ENCODE results near the gene NR4A3. TPM values are rescaled to one million over a fixed set of nuclear protein-coding genes. Genes with fewer than 3 reads are reported as not detected.
A peak's percentile ranks its signal among the peaks of the same experiment; 100 is the strongest.
"Not testable (repeated sequence)": the region's sequence is repeated elsewhere in the genome, so short reads cannot be mapped to it uniquely, and the experiment has no call there.

The NR4A3 gene
- total RNA-seq (84.1 TPM), polyA plus RNA-seq (under 1 TPM; 0.21 to 0.43 (median 0.33) TPM)

DNA sequence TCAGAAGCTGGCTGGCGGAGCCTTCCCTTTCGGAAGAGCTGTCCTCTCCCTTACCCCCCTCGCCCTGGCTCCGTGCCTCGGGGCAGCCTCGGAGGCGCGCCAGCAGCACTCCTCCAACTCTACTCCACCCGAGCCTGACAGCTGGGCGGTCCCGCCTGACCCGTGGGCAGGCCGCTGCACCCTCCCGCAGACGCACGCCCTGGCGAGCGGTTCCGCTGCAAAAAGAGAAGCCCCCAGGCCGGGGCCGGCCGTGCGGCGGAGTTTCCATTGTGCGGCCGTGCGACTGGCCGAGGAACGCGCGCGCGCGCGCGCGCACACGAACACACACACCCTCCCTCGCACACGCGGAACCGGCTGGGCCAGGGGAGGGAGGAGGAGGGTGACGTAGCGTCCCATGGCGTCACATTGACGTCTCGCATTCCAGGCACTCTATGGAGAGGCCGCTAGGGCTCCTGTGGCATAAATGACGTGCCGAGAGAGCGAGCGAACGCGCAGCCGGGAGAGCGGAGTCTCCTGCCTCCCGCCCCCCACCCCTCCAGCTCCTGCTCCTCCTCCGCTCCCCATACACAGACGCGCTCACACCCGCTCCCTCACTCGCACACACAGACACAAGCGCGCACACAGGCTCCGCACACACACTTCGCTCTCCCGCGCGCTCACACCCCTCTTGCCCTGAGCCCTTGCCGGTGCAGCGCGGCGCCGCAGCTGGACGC is at the start of gene NR4A3:
Gene NR4A3, plus strand, starts transcription at position 490 of the 713 bp plus-strand sequence. CDS start 6,158 bp downstream, outside the sequence.
- DNase-seq (peak; percentile 86 to 90 (median 89)), ATAC-seq (ENCODE audit: low read depth in 2 of 2) (peak; percentile 28 to 29)
- Histone ChIP-seq H3K4me1 (ENCODE audit: control insufficient read depth, insufficient read depth, low read length, poor library complexity, severe bottlenecking) (peaks cover 55% of the 10 kb centered on the region), H3K9me3 (ENCODE audit: control insufficient read depth in 2 of 2, low read length in 2 of 2) (no peaks in the 10 kb centered on the region), H3K27me3 (ENCODE audit: control insufficient read depth, insufficient read depth, low read length) (peaks cover 2% of the 10 kb centered on the region), H3K27ac (ENCODE audit: insufficient read depth, low read length, poor library complexity, severe bottlenecking) (peak within 1 kb of the TSS; percentile 99), H3K36me3 (ENCODE audit: control insufficient read depth, insufficient read depth, low read length) (no peaks in the 10 kb centered on the region), H3K4me3 (ENCODE audit: low read depth, low read length) (peak within 1 kb of the TSS; percentile 93)
- H3K27ac Mint-ChIP-seq: peak within 1 kb of the TSS; percentile 90 to 99 (median 97)
- H3K9me3 Mint-ChIP-seq: peaks cover 0 to 2% (median 0%) of the 10 kb centered on the region in 7 donors
- peaks cover 52% of the 10 kb centered on the region for H3K27me3 Mint-ChIP-seq
- peaks cover 7 to 58% (median 33%) of the 10 kb centered on the region in 4 donors for H3K4me1 Mint-ChIP-seq
- peak within 1 kb of the TSS; percentile 91 to 99 (median 96) for H3K4me3 Mint-ChIP-seq
- H3K36me3 Mint-ChIP-seq: no peaks in the 10 kb centered on the region

- Mint-ChIP-seq H3K9me3 (no peaks in the 10 kb centered on the region), H3K36me3 (no peaks in the 10 kb centered on the region), H3K27ac (no peak overlapping the region), H3K4me3 (no peak overlapping the region), H3K4me1 (no peaks in the 10 kb centered on the region), H3K27me3 (peaks cover 21% of the 10 kb centered on the region)
- no peak overlapping the region for H3K4me3 ChIP-seq (ENCODE audit: low read depth, low read length)
- no peaks in the 10 kb centered on the region for H3K36me3 ChIP-seq (ENCODE audit: control insufficient read depth, insufficient read depth, low read length)
- no peaks in the 10 kb centered on the region for H3K4me1 ChIP-seq (ENCODE audit: control insufficient read depth, insufficient read depth, low read length, poor library complexity, severe bottlenecking)
- no peak for DNase-seq
- H3K9me3 ChIP-seq (ENCODE audit: control insufficient read depth in 2 of 2, low read length in 2 of 2): no peaks in the 10 kb centered on the region
- H3K27ac ChIP-seq (ENCODE audit: insufficient read depth, low read length, poor library complexity, severe bottlenecking): no peak overlapping the region
- ATAC-seq (ENCODE audit: low read depth in 2 of 2): no peak
- H3K27me3 ChIP-seq (ENCODE audit: control insufficient read depth, insufficient read depth, low read length): peaks cover 24% of the 10 kb centered on the region
Measured at GRCh38 chr9:99773468-99774138, 48.1 kb upstream of the NR4A3 start.

DNA sequence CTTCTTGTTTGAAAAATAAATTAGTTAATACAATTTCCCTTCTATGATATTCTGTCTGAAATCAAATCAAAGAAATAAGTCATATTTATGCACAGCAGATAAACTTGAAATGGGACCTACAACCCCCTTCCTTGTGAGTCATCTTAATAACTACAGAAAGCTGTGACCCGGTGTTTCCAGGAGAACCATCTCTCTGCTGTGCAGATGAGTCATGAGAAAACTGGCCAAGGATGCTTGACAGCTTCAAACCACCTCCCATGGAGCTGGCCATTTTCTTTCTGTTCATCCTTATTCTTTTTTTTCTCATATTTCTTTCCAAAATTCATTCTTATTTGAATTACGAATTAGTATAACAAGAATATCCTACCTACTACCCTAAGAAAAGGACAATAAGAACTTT is 43.4 kb upstream of the NR4A3 start:
- Mint-ChIP-seq H3K27ac (no peak overlapping the region), H3K27me3 (peaks cover 24% of the 10 kb centered on the region), H3K4me3 (no peak overlapping the region), H3K4me1 (no peaks in the 10 kb centered on the region), H3K36me3 (no peaks in the 10 kb centered on the region), H3K9me3 (peaks cover 0 to 4% (median 0%) of the 10 kb centered on the region in 7 donors)
- no peak overlapping the region for H3K4me3 ChIP-seq (ENCODE audit: low read depth, low read length)
- no peaks in the 10 kb centered on the region for H3K9me3 ChIP-seq (ENCODE audit: control insufficient read depth in 2 of 2, low read length in 2 of 2)
- no peaks in the 10 kb centered on the region for H3K4me1 ChIP-seq (ENCODE audit: control insufficient read depth, insufficient read depth, low read length, poor library complexity, severe bottlenecking)
- ATAC-seq (ENCODE audit: low read depth in 2 of 2): no peak
- no peak overlapping the region for H3K27ac ChIP-seq (ENCODE audit: insufficient read depth, low read length, poor library complexity, severe bottlenecking)
- peak in 1 of 3 donors; percentile 13 for DNase-seq
- peaks cover 25% of the 10 kb centered on the region for H3K27me3 ChIP-seq (ENCODE audit: control insufficient read depth, insufficient read depth, low read length)
- no peaks in the 10 kb centered on the region for H3K36me3 ChIP-seq (ENCODE audit: control insufficient read depth, insufficient read depth, low read length)

DNA sequence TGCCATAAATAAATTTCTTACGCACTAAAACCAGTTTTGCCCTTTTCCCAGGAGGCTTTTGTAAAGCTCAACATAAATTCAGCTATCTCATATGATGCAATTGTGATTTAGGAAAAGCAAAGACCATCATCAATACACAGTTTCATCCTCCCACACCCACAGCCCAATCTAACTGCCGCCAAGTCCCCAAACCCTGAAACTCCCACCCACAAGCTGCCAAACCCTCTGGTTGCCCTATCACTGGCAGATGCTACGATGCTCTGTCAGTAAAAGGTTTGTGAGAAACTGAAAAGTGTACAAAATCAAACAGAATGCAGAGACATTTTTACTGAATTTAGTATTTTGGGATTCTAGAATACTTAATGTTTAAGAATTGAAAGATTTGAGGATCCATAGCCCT is 42.8 kb upstream of the NR4A3 start:
- Histone ChIP-seq H3K27me3 (ENCODE audit: control insufficient read depth, insufficient read depth, low read length) (peaks cover 21% of the 10 kb centered on the region), H3K27ac (ENCODE audit: insufficient read depth, low read length, poor library complexity, severe bottlenecking) (no peak overlapping the region), H3K4me3 (ENCODE audit: low read depth, low read length) (no peak overlapping the region), H3K36me3 (ENCODE audit: control insufficient read depth, insufficient read depth, low read length) (no peaks in the 10 kb centered on the region), H3K9me3 (ENCODE audit: control insufficient read depth in 2 of 2, low read length in 2 of 2) (no peaks in the 10 kb centered on the region), H3K4me1 (ENCODE audit: control insufficient read depth, insufficient read depth, low read length, poor library complexity, severe bottlenecking) (no peaks in the 10 kb centered on the region)
- no peaks in the 10 kb centered on the region for H3K36me3 Mint-ChIP-seq
- no peak overlapping the region for H3K27ac Mint-ChIP-seq
- peaks cover 22% of the 10 kb centered on the region for H3K27me3 Mint-ChIP-seq
- ATAC-seq (ENCODE audit: low read depth in 2 of 2): no peak
- no peak overlapping the region for H3K4me3 Mint-ChIP-seq
- peaks cover 0 to 4% (median 0%) of the 10 kb centered on the region in 7 donors for H3K9me3 Mint-ChIP-seq
- no peaks in the 10 kb centered on the region for H3K4me1 Mint-ChIP-seq
- no peak for DNase-seq

- Mint-ChIP-seq H3K27me3 (peaks cover 23% of the 10 kb centered on the region), H3K4me3 (no peak overlapping the region), H3K4me1 (no peaks in the 10 kb centered on the region), H3K9me3 (peaks cover 0 to 4% (median 0%) of the 10 kb centered on the region in 7 donors), H3K36me3 (no peaks in the 10 kb centered on the region), H3K27ac (no peak overlapping the region)
- Histone ChIP-seq H3K36me3 (ENCODE audit: control insufficient read depth, insufficient read depth, low read length) (no peaks in the 10 kb centered on the region), H3K27me3 (ENCODE audit: control insufficient read depth, insufficient read depth, low read length) (peaks cover 21% of the 10 kb centered on the region), H3K4me1 (ENCODE audit: control insufficient read depth, insufficient read depth, low read length, poor library complexity, severe bottlenecking) (no peaks in the 10 kb centered on the region), H3K4me3 (ENCODE audit: low read depth, low read length) (no peak overlapping the region), H3K9me3 (ENCODE audit: control insufficient read depth in 2 of 2, low read length in 2 of 2) (no peaks in the 10 kb centered on the region), H3K27ac (ENCODE audit: insufficient read depth, low read length, poor library complexity, severe bottlenecking) (no peak overlapping the region)
- no peak for ATAC-seq (ENCODE audit: low read depth in 2 of 2)
- no peak for DNase-seq
Measured at GRCh38 chr9:99779277-99779676, 42.4 kb upstream of the NR4A3 start.

- H3K27ac Mint-ChIP-seq; H3K4me1 Mint-ChIP-seq; H3K36me3 ChIP-seq (ENCODE audit: control insufficient read depth, insufficient read depth, low read length); H3K4me3 Mint-ChIP-seq; H3K27ac ChIP-seq (ENCODE audit: insufficient read depth, low read length, poor library complexity, severe bottlenecking); H3K9me3 Mint-ChIP-seq; H3K36me3 Mint-ChIP-seq; H3K4me1 ChIP-seq (ENCODE audit: control insufficient read depth, insufficient read depth, low read length, poor library complexity, severe bottlenecking); ATAC-seq (ENCODE audit: low read depth in 2 of 2); DNase-seq; H3K27me3 ChIP-seq (ENCODE audit: control insufficient read depth, insufficient read depth, low read length); H3K4me3 ChIP-seq (ENCODE audit: low read depth, low read length); H3K9me3 ChIP-seq (ENCODE audit: control insufficient read depth in 2 of 2, low read length in 2 of 2): not testable (repeated sequence)
- peaks cover 41% of the 10 kb centered on the region for H3K27me3 Mint-ChIP-seq
Measured at GRCh38 chr9:99782349-99782748, 39.3 kb upstream of the NR4A3 start.

DNA sequence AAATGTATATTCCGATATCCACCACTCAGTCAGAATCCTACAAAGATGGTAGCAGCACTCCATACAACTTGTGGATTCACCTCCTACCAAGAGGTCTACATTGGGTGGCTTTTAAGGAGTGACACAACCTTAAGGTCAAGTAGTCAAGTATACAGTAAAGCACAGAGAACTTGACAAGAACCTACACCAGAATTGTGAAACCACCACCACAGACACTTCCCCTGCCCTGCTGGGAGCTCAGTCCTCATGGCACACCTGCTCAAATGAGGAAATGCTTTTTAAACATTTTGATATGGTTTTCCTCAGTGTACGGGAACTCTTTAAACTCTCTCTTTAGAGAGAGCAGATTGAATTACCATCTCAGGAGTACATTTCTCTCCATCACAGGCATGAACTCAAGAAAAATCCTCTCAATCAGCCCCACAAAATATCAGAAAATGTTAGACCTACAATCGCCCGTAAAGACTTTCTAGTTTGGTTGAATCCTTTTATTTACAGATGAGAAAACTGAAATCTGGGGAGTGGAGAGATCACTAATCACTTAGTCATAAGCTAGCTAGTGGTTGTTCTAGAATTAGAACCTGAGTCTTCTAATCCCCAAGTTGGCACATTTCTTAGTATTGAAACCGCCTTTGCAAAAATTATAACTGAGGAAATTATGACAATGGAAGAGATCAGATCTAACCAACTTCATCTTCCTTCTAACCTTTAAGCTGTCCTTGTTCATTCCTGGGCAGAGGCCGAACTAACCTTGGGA is 38.5 kb upstream of the NR4A3 start:
- DNase-seq: no peak
- H3K36me3 Mint-ChIP-seq: no peaks in the 10 kb centered on the region
- H3K27ac Mint-ChIP-seq: no peak overlapping the region
- Histone ChIP-seq H3K27me3 (ENCODE audit: control insufficient read depth, insufficient read depth, low read length) (peaks cover 7% of the 10 kb centered on the region), H3K9me3 (ENCODE audit: control insufficient read depth in 2 of 2, low read length in 2 of 2) (no peaks in the 10 kb centered on the region), H3K27ac (ENCODE audit: insufficient read depth, low read length, poor library complexity, severe bottlenecking) (no peak overlapping the region), H3K4me1 (ENCODE audit: control insufficient read depth, insufficient read depth, low read length, poor library complexity, severe bottlenecking) (no peaks in the 10 kb centered on the region), H3K4me3 (ENCODE audit: low read depth, low read length) (no peak overlapping the region), H3K36me3 (ENCODE audit: control insufficient read depth, insufficient read depth, low read length) (no peaks in the 10 kb centered on the region)
- peaks cover 41% of the 10 kb centered on the region for H3K27me3 Mint-ChIP-seq
- no peaks in the 10 kb centered on the region for H3K4me1 Mint-ChIP-seq
- no peak for ATAC-seq (ENCODE audit: low read depth in 2 of 2)
- H3K9me3 Mint-ChIP-seq: peaks cover 0 to 4% (median 0%) of the 10 kb centered on the region in 7 donors
- H3K4me3 Mint-ChIP-seq: no peak overlapping the region
